H9 (cell line): ENCODE measurements around the gene SMS. TPM values are rescaled to one million over a fixed set of nuclear protein-coding genes. Genes with fewer than 3 reads are reported as not detected.

Experiments used
- DNase-seq: peaks from one replicate; pipeline ENCODE4 v3.0.0-alpha.2; 2017
- H2AFZ ChIP-seq: one replicate; pipeline ENCODE4 v1.6.1; 2013; ENCODE audit warnings: mild to moderate bottlenecking, low read length, control low read depth, moderate library complexity
- H2AK5ac ChIP-seq: 2 replicates; pipeline ENCODE4 v1.6.1; 2013; ENCODE audit warnings: low read length, control low read depth, mixed read lengths; ENCODE audit not compliant: insufficient read length
- H2BK120ac ChIP-seq: one replicate; pipeline ENCODE4 v1.6.1; 2013; ENCODE audit warnings: low read depth, mild to moderate bottlenecking, low read length, control low read depth, inconsistent platforms; ENCODE audit not compliant: poor library complexity, severe bottlenecking
- H2BK12ac ChIP-seq: 2 replicates; pipeline ENCODE4 v1.6.1; 2013; ENCODE audit warnings: low read length, control low read depth, mixed read lengths, low read depth; ENCODE audit not compliant: insufficient read length
- H2BK15ac ChIP-seq: 2 replicates; pipeline ENCODE4 v1.6.1; 2013; ENCODE audit warnings: low read depth, low read length, control low read depth
- H2BK20ac ChIP-seq: one replicate; pipeline ENCODE4 v1.6.1; 2013; ENCODE audit warnings: low read depth, mild to moderate bottlenecking, low read length, control low read depth, inconsistent platforms; ENCODE audit not compliant: poor library complexity, severe bottlenecking
- H2BK5ac ChIP-seq: 2 replicates; pipeline ENCODE4 v1.6.1; 2013; ENCODE audit warnings: low read length, control low read depth, mixed read lengths; ENCODE audit not compliant: insufficient read length
- H3K14ac ChIP-seq: 2 replicates; pipeline ENCODE4 v1.6.1; 2013; ENCODE audit warnings: low read length, control low read depth; ENCODE audit not compliant: insufficient read depth
- H3K18ac ChIP-seq: 2 replicates; pipeline ENCODE4 v1.6.1; 2013; ENCODE audit warnings: low read depth, mild to moderate bottlenecking, mixed read lengths, low read length, control low read depth; ENCODE audit not compliant: insufficient read length
- H3K23ac ChIP-seq: 2 replicates; pipeline ENCODE4 v1.6.1; 2013; ENCODE audit warnings: low read length, control low read depth, mixed read lengths, low read depth; ENCODE audit not compliant: insufficient read length
- H3K23me2 ChIP-seq: 2 replicates; pipeline ENCODE4 v1.6.1; 2013; ENCODE audit warnings: low read depth, mild to moderate bottlenecking, mixed read lengths, low read length, control low read depth; ENCODE audit not compliant: insufficient read length, poor library complexity, severe bottlenecking
- H3K27ac ChIP-seq: 2 replicates; pipeline ENCODE4 v1.5.1; 2013; ENCODE audit warnings: low read length, control low read depth, mixed read lengths, low read depth; ENCODE audit not compliant: insufficient read length
- H3K27me3 ChIP-seq: 2 replicates; pipeline ENCODE4 v1.6.1; 2013; ENCODE audit warnings: low read length, control low read depth, inconsistent platforms; ENCODE audit not compliant: insufficient read depth
- H3K4ac ChIP-seq: 2 replicates; pipeline ENCODE4 v1.6.1; 2013; ENCODE audit warnings: low read depth, mild to moderate bottlenecking, control low read depth, inconsistent platforms, low read length, moderate library complexity
- H3K4me1 ChIP-seq: 2 replicates; pipeline ENCODE4 v1.6.1; 2013; ENCODE audit warnings: low read length, control low read depth, inconsistent platforms; ENCODE audit not compliant: insufficient read depth
- H3K4me2 ChIP-seq: 2 replicates; pipeline ENCODE4 v1.6.1; 2013; ENCODE audit warnings: low read length, control low read depth, mixed read lengths; ENCODE audit not compliant: insufficient read length, insufficient read depth
- H3K56ac ChIP-seq: 2 replicates; pipeline ENCODE4 v1.6.1; 2013; ENCODE audit warnings: low read depth, mild to moderate bottlenecking, mixed read lengths, low read length, control low read depth; ENCODE audit not compliant: insufficient read length
- H3K79me1 ChIP-seq: 2 replicates; pipeline ENCODE4 v1.6.1; 2013; ENCODE audit warnings: low read depth, mild to moderate bottlenecking, moderate library complexity, low read length, control low read depth, inconsistent platforms; ENCODE audit not compliant: insufficient read depth, poor library complexity, severe bottlenecking
- H3K79me2 ChIP-seq: 2 replicates; pipeline ENCODE4 v1.6.1; 2013; ENCODE audit warnings: low read length, control low read depth, inconsistent platforms; ENCODE audit not compliant: insufficient read depth
- H3K9ac ChIP-seq: 2 replicates; pipeline ENCODE4 v1.6.1; 2013; ENCODE audit warnings: low read length, control low read depth, mixed read lengths; ENCODE audit not compliant: insufficient read length; ENCODE audit errors: extremely low read depth
- H3K9me3 ChIP-seq: one replicate; pipeline ENCODE4 v1.6.1; 2013; ENCODE audit warnings: low read depth, low read length, inconsistent platforms; ENCODE audit not compliant: control insufficient read depth
- H3T11ph ChIP-seq: one replicate; pipeline ENCODE4 v1.6.1; 2013; ENCODE audit warnings: mild to moderate bottlenecking, low read length, control low read depth, inconsistent platforms
- H4K20me1 ChIP-seq: one replicate; pipeline ENCODE4 v1.6.1; 2013; ENCODE audit not compliant: control insufficient read depth, insufficient read length, insufficient read depth
- H4K5ac ChIP-seq: 2 replicates; pipeline ENCODE4 v1.6.1; 2013; ENCODE audit warnings: low read depth, mild to moderate bottlenecking, mixed read lengths, low read length, control low read depth; ENCODE audit not compliant: insufficient read length
- H4K8ac ChIP-seq: replicated peaks from 2 replicates; pipeline ENCODE4 v1.6.1; 2013; ENCODE audit warnings: low read length, control low read depth, mixed read lengths, low read depth; ENCODE audit not compliant: insufficient read length
- H4K91ac ChIP-seq: 2 replicates; pipeline ENCODE4 v1.6.1; 2013; ENCODE audit warnings: low read depth, mild to moderate bottlenecking, moderate library complexity, mixed read lengths, low read length, control low read depth; ENCODE audit not compliant: insufficient read length
- H3K27ac Mint-ChIP-seq, 3 experiments: 2 replicates in 2 of 3; 3 replicates in 1 of 3; pipeline ENCODE4 v1.8.0; 2020 to 2021; ENCODE audit warnings: mixed read lengths in 3 of 3, mild to moderate bottlenecking in 1 of 3, moderate library complexity in 1 of 3
- H3K27me3 Mint-ChIP-seq: 2 replicates; pipeline ENCODE4 v1.8.0; 2021; ENCODE audit warnings: low read depth, mild to moderate bottlenecking, moderate library complexity, mixed read lengths
- H3K36me3 Mint-ChIP-seq, 3 experiments: 2 replicates in 2 of 3; 3 replicates in 1 of 3; pipeline ENCODE4 v1.8.0; 2020 to 2021; ENCODE audit warnings: low read depth in 3 of 3, mixed read lengths in 3 of 3; ENCODE audit not compliant: insufficient read depth in 1 of 3
- H3K4me1 Mint-ChIP-seq, 2 experiments: 2 replicates each; pipeline ENCODE4 v1.8.0; 2020; ENCODE audit warnings: mixed read lengths in 2 of 2
- H3K4me3 Mint-ChIP-seq, 2 experiments: 2 replicates in 1 of 2; 3 replicates in 1 of 2; pipeline ENCODE4 v1.8.0; 2020 to 2021; ENCODE audit warnings: mild to moderate bottlenecking in 2 of 2, mixed read lengths in 2 of 2, moderate library complexity in 1 of 2
- H3K9me3 Mint-ChIP-seq, 2 experiments: 2 replicates in 1 of 2; 3 replicates in 1 of 2; pipeline ENCODE4 v1.8.0; 2020; ENCODE audit warnings: mild to moderate bottlenecking in 2 of 2, mixed read lengths in 2 of 2, moderate library complexity in 1 of 2
- WGBS: extraction: QIAGEN DNeasy Blood & Tissue Kit; methylation state at CpG from one replicate; pipeline ENCODE4 v1.1.7; 2013; ENCODE audit warnings: missing lambda C conversion rate, low lambda C conversion rate, mixed read lengths; ENCODE audit not compliant: insufficient read length; ENCODE audit errors: extremely low coverage; 5-methylcytosine and 5-hydroxymethylcytosine counted together
- total RNA-seq: library from RNA; stranded (reverse); gene quantifications from 2 replicates; pipeline ENCODE4 v1.2.1, GENCODE V29; 2021
- TF ChIP-seq, protein P1 (sequence below): fragments of 200-600 bp; sonication (generic); conservative IDR thresholded peaks from 3 replicates; pipeline ENCODE4 v1.8.0; 2021; ENCODE audit warnings: antibody characterized with exemption, mild to moderate bottlenecking

Gene SMS
- total RNA-seq, 1 experiment from 2014 or later = 415 TPM

DNA sequence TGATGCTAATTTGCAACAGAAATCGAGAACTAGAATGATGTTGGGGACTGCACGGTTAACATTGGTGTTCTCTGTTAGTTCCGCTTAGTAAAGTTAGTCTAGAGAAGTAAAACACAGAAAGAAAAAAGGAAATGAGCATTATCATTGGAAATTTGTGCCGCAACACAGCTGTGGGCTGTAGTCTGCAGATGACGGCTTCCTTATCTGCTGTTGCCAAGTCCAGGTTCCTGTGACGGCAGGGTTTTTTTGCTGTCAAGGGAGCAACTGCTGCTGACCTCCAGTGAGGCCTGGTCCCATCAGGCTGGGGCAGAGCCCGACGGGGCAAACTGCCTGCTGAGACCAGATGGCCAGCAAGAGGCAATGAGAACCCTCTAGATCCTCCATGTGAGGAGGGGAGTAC lies 52.8 kb downstream of the SMS start:
- Mint-ChIP-seq H3K27ac (peak overlapping the region in 1 of 3 experiments; percentile 52; a peak in 2 of 7 replicates), H3K36me3 (peaks cover 45 to 75% (median 64%) of the 10 kb centered on the region in 3 experiments), H3K4me3 (no peak overlapping the region), H3K4me1 (peaks cover 30 to 34% of the 10 kb centered on the region in 2 experiments), H3K27me3 (no peaks in the 10 kb centered on the region), H3K9me3 (peaks cover 0 to 35% of the 10 kb centered on the region in 2 experiments; a peak in 3 of 5 replicates)
- H2AK5ac ChIP-seq = no peak overlapping the region
- H4K8ac ChIP-seq = no peak overlapping the region
- H3K4me1 ChIP-seq = no peaks in the 10 kb centered on the region; the same call in 1 of the 2 replicates
- no peak overlapping the region for H2BK12ac ChIP-seq
- H4K91ac ChIP-seq = no peak overlapping the region
- no peaks in the 10 kb centered on the region for H4K20me1 ChIP-seq
- no peaks in the 10 kb centered on the region for H3K23me2 ChIP-seq
- H3K79me2 ChIP-seq = no peaks in the 10 kb centered on the region; the same call in 1 of the 2 replicates
- no peaks in the 10 kb centered on the region for H3K27me3 ChIP-seq
- H2AFZ ChIP-seq = no peak overlapping the region
- H3K4me2 ChIP-seq = no peak overlapping the region
- H3K27ac ChIP-seq = no peak overlapping the region
- no CpG with 5 or more reads among the region's 8 CpGs for WGBS
- no peak overlapping the region for H3K23ac ChIP-seq
- no peak overlapping the region for H3K14ac ChIP-seq
- H4K5ac ChIP-seq = no peak overlapping the region
- H2BK120ac ChIP-seq = no peak overlapping the region
- no peak for DNase-seq
- H3K9ac ChIP-seq = no peak overlapping the region
- H3K4ac ChIP-seq = no peak overlapping the region
- TF ChIP-seq, protein P1, sequence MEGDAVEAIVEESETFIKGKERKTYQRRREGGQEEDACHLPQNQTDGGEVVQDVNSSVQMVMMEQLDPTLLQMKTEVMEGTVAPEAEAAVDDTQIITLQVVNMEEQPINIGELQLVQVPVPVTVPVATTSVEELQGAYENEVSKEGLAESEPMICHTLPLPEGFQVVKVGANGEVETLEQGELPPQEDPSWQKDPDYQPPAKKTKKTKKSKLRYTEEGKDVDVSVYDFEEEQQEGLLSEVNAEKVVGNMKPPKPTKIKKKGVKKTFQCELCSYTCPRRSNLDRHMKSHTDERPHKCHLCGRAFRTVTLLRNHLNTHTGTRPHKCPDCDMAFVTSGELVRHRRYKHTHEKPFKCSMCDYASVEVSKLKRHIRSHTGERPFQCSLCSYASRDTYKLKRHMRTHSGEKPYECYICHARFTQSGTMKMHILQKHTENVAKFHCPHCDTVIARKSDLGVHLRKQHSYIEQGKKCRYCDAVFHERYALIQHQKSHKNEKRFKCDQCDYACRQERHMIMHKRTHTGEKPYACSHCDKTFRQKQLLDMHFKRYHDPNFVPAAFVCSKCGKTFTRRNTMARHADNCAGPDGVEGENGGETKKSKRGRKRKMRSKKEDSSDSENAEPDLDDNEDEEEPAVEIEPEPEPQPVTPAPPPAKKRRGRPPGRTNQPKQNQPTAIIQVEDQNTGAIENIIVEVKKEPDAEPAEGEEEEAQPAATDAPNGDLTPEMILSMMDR = no peak
- no peak overlapping the region for H2BK15ac ChIP-seq
- no peaks in the 10 kb centered on the region for H3K79me1 ChIP-seq
- H2BK5ac ChIP-seq = no peak overlapping the region
- H3K18ac ChIP-seq = no peak overlapping the region
- no peak overlapping the region for H2BK20ac ChIP-seq
- H3T11ph ChIP-seq = no peak overlapping the region
- H3K56ac ChIP-seq = no peak overlapping the region
- no peaks in the 10 kb centered on the region for H3K9me3 ChIP-seq
